ENCODE results near the gene FOXI2.
A peak's percentile ranks its signal among the peaks of the same experiment; 100 is the strongest.

- TF ChIP-seq, protein P1, sequence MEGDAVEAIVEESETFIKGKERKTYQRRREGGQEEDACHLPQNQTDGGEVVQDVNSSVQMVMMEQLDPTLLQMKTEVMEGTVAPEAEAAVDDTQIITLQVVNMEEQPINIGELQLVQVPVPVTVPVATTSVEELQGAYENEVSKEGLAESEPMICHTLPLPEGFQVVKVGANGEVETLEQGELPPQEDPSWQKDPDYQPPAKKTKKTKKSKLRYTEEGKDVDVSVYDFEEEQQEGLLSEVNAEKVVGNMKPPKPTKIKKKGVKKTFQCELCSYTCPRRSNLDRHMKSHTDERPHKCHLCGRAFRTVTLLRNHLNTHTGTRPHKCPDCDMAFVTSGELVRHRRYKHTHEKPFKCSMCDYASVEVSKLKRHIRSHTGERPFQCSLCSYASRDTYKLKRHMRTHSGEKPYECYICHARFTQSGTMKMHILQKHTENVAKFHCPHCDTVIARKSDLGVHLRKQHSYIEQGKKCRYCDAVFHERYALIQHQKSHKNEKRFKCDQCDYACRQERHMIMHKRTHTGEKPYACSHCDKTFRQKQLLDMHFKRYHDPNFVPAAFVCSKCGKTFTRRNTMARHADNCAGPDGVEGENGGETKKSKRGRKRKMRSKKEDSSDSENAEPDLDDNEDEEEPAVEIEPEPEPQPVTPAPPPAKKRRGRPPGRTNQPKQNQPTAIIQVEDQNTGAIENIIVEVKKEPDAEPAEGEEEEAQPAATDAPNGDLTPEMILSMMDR (conservative IDR thresholded peaks at IDR 0.05; ENCODE audit: low read length), result peak; percentile 84
- no peak for TF ChIP-seq EZH2phosphoT487 (IDR thresholded peaks at IDR 0.05; ENCODE audit: borderline replicate concordance, low read depth, low read length)
Observed at GRCh38 chr10:127694580-127695193, 42.3 kb upstream of the FOXI2 start.
